ENCODE measurements around the gene ELK3.

- TF ChIP-seq MEIS1 (CRISPR knock-in tag; IDR thresholded peaks at IDR 0.05; ENCODE audit: borderline replicate concordance) (no peak), JARID2 (CRISPR knock-in tag; IDR thresholded peaks at IDR 0.05; ENCODE audit: insufficient replicate concordance) (no peak), U2AF1 (optimal IDR thresholded peaks at IDR 0.05; ENCODE audit: low read depth, low read length) (no peak), CTCF (CRISPR knock-in tag; IDR thresholded peaks at IDR 0.05) (no peak), BCLAF1 (IDR thresholded peaks at IDR 0.05) (no peak), GMEB1 (CRISPR knock-in tag; IDR thresholded peaks at IDR 0.05; ENCODE audit: borderline replicate concordance) (no peak), STAG1 (CRISPR knock-in tag; IDR thresholded peaks at IDR 0.05) (no peak), ATF7 (IDR thresholded peaks at IDR 0.05) (no peak), ATF7 (CRISPR knock-in tag; IDR thresholded peaks at IDR 0.05) (no peak), PLRG1 (conservative IDR thresholded peaks at IDR 0.05) (no peak), ZNF780A (CRISPR knock-in tag; IDR thresholded peaks at IDR 0.05) (no peak)
Measured at GRCh38 chr12:96226401-96226800, 32.2 kb downstream of the ELK3 start.

All from HepG2 (cell line).